Activated T-helper 1 cell treated with anti-CD3 and anti-CD28 coated beads, Interleukin-2, amount 50 U/mL, for 16 hours (primary cell): ENCODE results near the gene NEAT1.

Experiments
- DNase-seq, 2 donors: peaks; one replicate each; pipeline ENCODE4 v3.0.0-alpha.2; 2020; ENCODE audit warnings: low read depth in 1 of 2, low spot score in 1 of 2

The NEAT1 gene

DNA sequence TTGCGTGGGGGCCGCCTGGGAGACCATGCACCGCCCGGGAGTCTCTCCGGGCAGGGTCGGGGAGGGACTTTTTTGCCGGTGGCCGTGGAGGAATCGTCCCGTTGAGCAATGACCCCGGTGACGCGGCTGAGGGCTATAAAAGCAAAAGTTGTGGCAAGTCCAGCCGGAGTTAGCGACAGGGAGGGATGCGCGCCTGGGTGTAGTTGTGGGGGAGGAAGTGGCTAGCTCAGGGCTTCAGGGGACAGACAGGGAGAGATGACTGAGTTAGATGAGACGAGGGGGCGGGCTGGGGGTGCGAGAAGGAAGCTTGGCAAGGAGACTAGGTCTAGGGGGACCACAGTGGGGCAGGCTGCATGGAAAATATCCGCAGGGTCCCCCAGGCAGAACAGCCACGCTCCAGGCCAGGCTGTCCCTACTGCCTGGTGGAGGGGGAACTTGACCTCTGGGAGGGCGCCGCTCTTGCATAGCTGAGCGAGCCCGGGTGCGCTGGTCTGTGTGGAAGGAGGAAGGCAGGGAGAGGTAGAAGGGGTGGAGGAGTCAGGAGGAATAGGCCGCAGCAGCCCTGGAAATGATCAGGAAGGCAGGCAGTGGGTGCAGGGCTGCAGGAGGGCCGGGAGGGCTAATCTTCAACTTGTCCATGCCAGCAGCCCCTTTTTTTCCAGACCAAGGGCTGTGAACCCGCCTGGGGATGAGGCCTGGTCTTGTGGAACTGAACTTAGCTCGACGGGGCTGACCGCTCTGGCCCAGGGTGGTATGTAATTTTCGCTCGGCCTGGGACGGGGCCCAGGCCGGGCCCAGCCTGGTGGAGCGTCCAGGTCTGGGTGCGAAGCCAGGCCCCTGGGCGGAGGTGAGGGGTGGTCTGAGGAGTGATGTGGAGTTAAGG, at the start of gene NEAT1:
NEAT1 (plus strand) TSS at position 166 of the 883 bp plus-strand sequence.
- DNase-seq = peak; percentile 87 to 89

DNA sequence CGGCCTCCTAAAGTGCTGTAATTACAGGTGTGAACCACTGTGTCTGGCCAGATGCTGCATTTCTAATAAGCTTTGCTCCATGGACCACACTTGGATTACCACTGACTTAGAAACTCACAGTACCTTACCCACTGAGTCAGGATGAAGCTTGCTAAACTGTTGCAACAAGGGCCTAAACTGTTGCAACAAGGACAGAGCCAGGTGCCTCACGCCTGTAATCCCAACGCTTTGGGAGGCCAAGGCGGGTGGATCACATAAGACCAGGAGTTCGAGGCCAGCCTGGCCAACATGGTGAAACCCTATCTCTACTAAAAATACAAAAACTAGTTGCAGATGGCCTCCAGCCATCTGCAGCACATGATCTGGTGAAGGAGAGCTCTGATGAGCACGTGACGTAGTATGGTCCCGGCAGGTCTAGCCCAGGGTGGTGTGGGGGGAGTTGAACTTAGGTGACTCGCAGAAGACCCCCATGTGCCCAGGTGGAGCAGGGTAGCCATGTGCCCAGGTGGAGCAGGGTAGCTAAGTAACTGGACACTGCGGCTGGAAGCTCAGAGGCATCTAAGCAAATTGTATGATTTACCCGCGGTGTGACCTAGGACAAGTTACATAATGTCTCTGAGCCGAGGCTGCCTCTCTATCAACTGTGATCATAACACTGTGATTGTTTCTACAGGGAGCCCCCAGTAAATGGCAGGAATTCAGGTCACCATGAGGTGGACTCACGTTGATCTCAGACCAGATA, 48.6 kb upstream of the NEAT1 start:
- DNase-seq = no peak

DNA sequence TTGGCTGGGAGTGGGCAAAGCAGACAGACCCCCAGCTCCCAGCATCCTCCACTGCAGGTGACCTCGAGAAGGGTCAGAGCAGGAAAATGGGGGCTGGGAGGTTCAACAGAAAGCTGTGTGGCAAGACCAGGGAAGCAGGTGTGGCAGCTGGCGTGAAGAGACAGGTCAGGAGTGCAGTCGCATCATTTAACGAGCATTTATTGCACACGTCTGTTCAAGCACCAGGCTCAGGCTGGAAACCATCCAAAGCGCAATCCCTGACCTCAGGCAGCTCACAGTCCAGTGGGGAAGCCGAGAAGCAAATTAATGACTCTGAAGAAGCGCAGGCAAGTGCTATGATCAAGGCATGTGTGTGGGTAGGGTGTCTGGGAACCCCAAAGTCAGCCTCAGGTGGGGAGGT, 47.6 kb upstream of the NEAT1 start:
- DNase-seq = no peak

DNA sequence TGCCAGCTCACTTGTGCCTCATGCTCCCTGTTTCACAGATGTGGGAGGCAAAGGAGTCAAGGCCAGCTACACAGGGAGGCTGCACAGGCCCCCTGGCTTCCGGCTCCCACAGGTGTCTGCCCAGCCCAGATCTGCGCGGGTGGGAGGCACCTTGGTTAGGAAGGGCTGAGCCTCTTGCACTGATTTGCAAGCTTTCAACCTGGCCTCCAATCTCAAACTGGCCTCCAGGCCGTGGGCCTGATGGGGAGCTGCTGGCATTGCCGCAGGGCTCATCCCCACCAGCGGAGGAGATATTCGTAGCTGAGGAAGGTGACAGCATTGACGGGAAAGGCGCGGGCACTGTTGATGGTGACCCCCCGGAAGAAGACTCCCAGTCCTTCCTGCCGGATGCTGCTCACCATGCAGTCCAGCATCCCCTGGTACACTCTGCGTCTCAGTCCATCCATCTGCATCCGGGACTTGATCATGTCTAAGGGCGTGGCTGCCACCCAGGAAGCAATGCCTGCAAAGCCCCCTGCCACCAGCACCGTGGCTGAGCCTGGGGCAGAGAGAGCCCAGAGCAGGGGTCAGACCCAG, 46.4 kb upstream of the NEAT1 start:
- DNase-seq = no peak

GRCh38 chr11:65377036-65377435, 45.6 kb upstream of the NEAT1 start:
- no peak for DNase-seq

GRCh38 chr11:65377777-65378176, 44.8 kb upstream of the NEAT1 start:
- no peak for DNase-seq

DNA sequence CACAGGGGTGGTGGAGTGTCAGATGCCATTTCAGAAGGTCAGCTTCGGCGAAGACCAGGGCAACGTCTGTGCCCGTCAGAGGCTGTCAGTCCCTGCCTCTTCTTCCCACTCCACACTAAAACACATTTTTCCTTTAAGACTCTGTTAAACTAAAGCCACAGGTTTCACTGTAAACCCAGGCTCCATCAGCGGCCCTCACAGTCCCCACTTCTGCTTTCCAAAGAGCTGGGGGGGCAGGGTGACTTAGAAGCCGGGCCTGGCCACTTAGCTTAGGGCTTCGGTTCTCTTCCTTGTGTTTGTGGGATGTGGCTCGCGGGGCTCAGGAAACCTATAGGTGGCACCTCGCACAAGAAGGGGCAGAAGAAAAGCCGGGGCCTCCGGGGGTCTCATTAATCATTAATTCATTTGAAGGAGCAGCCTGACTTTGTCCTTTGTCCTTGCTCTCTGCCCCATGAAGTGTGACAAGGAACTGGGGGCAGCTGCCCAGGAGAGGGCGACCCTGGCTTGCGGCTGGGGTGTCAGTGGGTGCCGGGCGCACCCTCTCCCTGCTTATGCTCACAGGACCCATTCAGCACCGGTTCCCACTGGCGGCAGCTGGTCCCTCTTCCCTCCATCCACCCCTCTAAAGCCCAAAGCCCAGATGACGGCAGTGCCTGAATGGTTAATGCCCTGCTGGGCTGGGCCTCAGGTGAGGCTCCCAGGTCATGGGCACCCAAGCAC, 44.2 kb upstream of the NEAT1 start:
- DNase-seq = no peak

DNA sequence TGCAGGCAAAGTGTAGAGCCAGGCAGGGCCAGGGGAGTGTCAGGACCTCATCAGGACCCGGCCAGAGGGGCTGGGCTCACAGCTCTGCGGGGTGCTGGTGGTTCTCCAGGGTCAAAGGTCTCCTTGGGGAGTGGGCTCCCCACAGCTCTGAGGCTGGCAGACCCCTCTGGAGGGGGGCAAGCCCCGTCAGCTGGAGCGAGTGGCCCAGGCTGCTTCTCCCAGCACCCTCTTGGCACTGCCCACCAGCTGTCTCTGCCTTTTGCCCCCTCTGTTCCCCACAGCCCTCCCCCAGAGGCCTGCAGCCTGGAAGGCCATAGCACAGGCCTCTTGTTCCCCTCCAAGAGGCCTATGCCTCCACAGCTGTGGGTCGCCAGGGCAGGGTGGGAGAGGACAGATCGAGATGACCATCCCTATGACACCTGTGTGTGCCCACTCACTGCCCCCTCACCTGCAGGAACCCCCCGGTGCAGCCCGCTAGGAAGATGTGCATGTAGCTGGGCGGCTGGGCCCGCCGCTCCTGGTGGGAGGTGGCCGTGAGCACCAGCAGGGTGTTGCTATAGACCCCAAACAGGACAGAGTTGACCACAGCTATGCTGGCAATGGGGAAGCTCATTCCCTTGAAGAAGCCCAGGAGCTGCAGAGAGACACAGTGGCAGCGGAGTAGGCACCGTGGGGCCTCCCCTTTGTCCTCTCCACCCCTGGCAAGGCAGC, 43.5 kb upstream of the NEAT1 start:
- no peak for DNase-seq

DNA sequence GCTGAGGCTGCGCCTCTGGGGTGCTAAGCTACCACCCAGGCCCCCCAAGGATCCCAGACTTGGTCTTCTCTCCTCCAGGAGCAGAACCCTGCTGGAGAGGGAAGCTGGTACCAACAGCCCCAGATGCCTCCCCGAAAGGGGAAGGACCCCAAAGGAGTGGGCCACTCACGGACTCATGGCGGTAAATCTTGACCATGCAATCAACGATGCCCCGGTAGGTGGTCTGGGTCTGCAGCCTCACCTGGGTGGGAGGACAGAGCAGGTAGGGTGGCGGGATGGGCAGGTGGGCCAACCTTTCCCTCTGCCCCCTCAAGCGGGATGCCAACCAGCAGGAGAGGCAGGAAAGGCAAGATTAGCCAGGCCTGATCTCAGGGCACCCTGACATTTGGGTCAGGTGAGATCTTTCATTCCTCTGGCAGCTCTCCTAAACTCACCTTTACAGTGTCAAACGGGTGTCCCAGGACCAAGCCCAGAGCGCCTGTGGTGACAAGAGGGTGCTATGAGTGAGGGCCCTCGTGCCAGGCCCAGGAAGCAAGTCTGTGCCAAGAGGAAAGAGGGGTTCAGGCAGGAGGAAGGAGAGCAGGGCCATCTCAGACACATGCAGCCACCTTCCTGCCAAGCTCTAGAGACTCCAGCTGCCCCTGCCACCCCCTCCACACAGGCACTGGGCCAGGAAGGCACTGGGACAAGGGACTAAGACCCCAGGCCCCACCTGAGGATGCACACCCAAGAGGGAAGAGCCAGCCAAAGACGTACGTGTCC, 42.7 kb upstream of the NEAT1 start:
- no peak for DNase-seq

DNA sequence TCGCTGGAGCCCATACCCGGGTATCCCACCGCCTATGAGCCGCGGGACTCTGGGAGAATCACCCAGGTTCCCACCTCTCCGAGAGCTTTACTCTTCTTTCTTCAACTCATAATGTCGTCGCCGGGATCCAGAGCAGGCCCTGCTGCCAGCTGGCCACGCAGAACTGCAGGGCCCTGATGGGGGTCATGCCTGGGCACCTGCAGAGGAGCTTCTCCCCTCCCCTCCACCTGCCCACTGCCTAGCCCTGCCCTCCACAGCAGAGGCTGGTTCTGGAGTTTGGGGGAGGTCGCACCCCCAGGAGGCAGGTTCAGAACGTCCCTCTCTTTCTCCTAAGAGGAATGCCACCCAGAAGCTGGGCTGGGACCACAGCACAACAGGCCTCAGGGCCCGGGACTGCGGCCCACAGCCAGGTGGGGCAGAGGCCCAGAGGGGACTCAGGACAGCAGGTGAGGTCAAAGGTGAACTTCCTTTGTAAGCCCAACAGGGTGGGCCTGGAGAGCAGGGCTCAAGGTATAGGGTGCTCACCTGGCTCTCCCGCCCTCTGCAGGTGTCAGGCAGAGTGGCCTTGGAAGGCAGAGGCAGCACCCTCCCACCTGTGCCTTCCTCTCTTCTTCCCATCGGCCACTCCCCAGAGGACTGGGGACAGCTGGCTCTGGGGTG, 42.0 kb upstream of the NEAT1 start:
- no peak for DNase-seq

DNA sequence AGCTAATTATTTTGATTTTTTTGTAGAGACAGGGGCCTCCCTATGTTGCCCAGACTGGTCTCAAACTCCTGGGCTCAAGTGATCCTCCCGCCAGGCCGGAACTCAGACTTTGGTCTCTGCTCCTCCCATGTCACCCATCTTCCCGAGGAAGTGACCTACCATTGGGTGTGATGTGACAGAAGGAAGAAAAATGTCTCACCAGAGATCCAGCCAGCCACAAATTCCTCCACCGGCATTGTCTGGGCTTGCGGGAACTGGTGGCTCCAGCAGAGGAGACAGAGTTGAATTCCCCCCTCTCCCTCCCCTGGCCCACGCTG, 40.9 kb upstream of the NEAT1 start:
- no peak for DNase-seq

GRCh38 chr11:65382033-65382803, 40.4 kb upstream of the NEAT1 start, which contains the start of gene SLC25A45:
Gene SLC25A45, minus strand, starts transcription at chr11:65382646. Its CDS starts 695 bp downstream, at chr11:65381951.
- peak; percentile 80 to 89 for DNase-seq

GRCh38 chr11:65382804-65383368, 39.7 kb upstream of the NEAT1 start:
- DNase-seq = no peak

GRCh38 chr11:65383778-65384177, 38.8 kb upstream of the NEAT1 start:
- DNase-seq = no peak

GRCh38 chr11:65384301-65384889, 38.2 kb upstream of the NEAT1 start:
- DNase-seq = no peak

DNA sequence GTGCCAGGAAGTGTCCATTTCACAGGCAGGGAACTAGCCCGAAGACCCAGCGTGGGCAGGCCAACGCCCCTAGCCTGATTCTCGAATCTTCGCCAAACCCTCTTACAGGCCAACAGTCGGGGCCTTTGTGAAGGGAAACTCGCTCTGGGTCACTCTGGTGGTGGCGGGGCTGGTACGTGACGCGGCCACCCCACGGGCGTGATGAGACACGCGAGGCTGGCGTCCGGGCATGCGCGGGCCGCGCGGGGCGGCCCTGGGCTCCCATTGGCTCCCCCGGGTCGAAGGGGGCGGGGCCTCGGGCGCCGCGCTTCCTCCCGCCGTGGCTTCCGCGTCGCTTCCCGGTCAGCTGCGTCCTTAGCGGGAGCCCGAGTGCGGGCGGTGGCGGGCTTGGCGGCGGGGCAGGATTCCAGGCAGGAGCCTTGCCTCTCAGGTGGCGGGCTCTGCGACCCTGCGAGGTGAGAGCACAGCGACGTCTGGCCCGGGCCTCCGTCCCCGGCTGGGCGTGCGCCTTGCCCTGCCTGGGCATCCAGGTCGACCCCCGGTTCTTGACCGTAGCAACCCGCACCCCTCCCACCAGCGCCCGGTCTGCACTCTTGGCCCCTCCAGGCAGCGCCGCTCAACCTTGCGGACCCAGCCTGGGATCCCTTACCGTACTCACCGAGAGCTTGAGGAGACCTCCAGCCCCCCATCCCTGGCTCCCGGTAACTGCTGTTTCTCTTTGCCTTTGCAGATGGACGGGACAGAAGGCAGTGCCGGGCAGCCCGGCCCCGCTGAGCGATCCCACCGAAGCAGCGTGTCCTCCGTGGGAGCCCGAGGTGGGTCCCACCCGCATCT, 36.1 kb upstream of the NEAT1 start, which contains the start of gene FRMD8:
FRMD8 (plus strand) TSS at position 331 of the 834 bp plus-strand sequence; CDS start at position 731, 400 bp downstream.
- DNase-seq = peak; percentile 74 to 85

- no peak for DNase-seq
Measured at GRCh38 chr11:65388731-65389130, 33.9 kb upstream of the NEAT1 start.
